SK-N-SH (cell line): ENCODE results near the gene MPPED2.

Experiments used
- CHD2 ChIP-seq: fragments of 150-350 bp; IDR thresholded peaks from 2 replicates; pipeline ENCODE4 v1.6.1; 2018; ENCODE audit warnings: low read length; ENCODE audit not compliant: partially characterized antibody
- CTCF ChIP-seq: fragments of 200-600 bp; sonication (generic); IDR thresholded peaks from 2 replicates; pipeline ENCODE4 v1.6.1; 2017; ENCODE audit warnings: antibody characterized with exemption, mild to moderate bottlenecking, moderate library complexity
- ELF1 ChIP-seq: IDR thresholded peaks from 2 replicates; pipeline ENCODE4 v1.4.0; 2012
- EP300 ChIP-seq, 2 experiments: IDR thresholded peaks; 2 replicates each; pipeline versions ENCODE4 v1.4.0 to v1.6.1; 2012; ENCODE audit warnings: borderline replicate concordance in 1 of 2, low read depth in 1 of 2, low read length in 1 of 2
- EZH2phosphoT487 ChIP-seq: fragments of 200-600 bp; sonication (generic); IDR thresholded peaks from 2 replicates; pipeline ENCODE4 v1.6.1; 2017; ENCODE audit warnings: low read depth, mixed run types, mild to moderate bottlenecking, antibody characterized with exemption, moderate library complexity, borderline replicate concordance
- GABPA ChIP-seq: IDR thresholded peaks from 2 replicates; pipeline ENCODE4 v1.4.0; 2012; ENCODE audit warnings: low read depth, mild to moderate bottlenecking
- GATA2 ChIP-seq: sonication (generic); formaldehyde crosslinking; IDR thresholded peaks from 2 replicates; pipeline ENCODE4 v1.5.0; 2020; ENCODE audit warnings: mild to moderate bottlenecking, missing genetic modification reagents
- POLR2AphosphoS5 ChIP-seq: IDR thresholded peaks from 2 replicates; pipeline ENCODE4 v1.6.1; 2012; ENCODE audit warnings: low read depth, low read length
- RFX5 ChIP-seq: IDR thresholded peaks from 2 replicates; pipeline ENCODE4 v1.6.1; 2012; ENCODE audit warnings: mild to moderate bottlenecking, improper control_type of control experiment, low read length
- RXRA ChIP-seq: IDR thresholded peaks from 2 replicates; pipeline ENCODE4 v1.4.0; 2012; ENCODE audit warnings: low read depth, mild to moderate bottlenecking, borderline replicate concordance
- SIN3A ChIP-seq: IDR thresholded peaks from 2 replicates; pipeline ENCODE4 v1.6.1; 2012; ENCODE audit warnings: low read depth, mild to moderate bottlenecking, low read length, moderate library complexity, borderline replicate concordance
- TAF1 ChIP-seq: IDR thresholded peaks from 2 replicates; pipeline ENCODE4 v1.6.1; 2012; ENCODE audit warnings: low read depth, mild to moderate bottlenecking, low read length, moderate library complexity, borderline replicate concordance
- YY1 ChIP-seq: IDR thresholded peaks from 2 replicates; pipeline ENCODE4 v1.4.0; 2012; ENCODE audit warnings: low read depth, mild to moderate bottlenecking
- TF ChIP-seq, protein P1 (sequence below): IDR thresholded peaks from 2 replicates; pipeline ENCODE4 v1.4.0; 2012; ENCODE audit warnings: low read depth, borderline replicate concordance

DNA sequence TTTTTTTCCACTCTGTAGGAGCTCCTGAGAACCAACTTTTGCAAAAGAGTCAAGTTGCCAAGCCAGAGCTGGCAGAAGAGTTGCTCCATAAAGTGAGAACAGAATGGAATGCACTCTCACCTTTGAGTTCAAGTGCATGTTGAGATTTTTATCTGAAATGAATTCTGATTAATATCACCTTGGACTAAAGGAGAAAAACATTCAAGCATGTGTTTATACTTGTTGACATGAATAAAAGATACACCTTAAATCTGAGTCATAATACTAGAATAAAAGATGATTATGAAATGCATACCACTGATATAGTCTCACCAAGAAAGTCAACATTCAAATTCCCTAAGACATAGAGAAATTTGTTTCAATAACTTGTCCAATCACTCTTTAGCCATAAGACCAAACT lies 225.4 kb downstream of the MPPED2 start:
- TF ChIP-seq CTCF (no peak), TAF1 (no peak), RFX5 (no peak), ELF1 (no peak), POLR2AphosphoS5 (no peak), GABPA (no peak), GATA2 (CRISPR knock-in tag) (no peak), EZH2phosphoT487 (no peak), EP300 (IDR thresholded peaks at IDR 0.05; ENCODE audit: borderline replicate concordance in 1 of 2, low read depth in 1 of 2, low read length in 1 of 2) (no peak), SIN3A (no peak), YY1 (no peak), RXRA (no peak), CHD2 (no peak)
- TF ChIP-seq, protein P1, sequence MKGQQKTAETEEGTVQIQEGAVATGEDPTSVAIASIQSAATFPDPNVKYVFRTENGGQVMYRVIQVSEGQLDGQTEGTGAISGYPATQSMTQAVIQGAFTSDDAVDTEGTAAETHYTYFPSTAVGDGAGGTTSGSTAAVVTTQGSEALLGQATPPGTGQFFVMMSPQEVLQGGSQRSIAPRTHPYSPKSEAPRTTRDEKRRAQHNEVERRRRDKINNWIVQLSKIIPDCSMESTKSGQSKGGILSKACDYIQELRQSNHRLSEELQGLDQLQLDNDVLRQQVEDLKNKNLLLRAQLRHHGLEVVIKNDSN, result no peak
